Hematopoietic multipotent progenitor cell (in vitro differentiated cells): ENCODE data around the gene MYCN. TPM values are rescaled to one million over a fixed set of nuclear protein-coding genes. Genes with fewer than 3 reads are reported as not detected.
"Not testable (repeated sequence)": the region's sequence is repeated elsewhere in the genome, so short reads cannot be mapped to it uniquely, and the experiment has no call there.

ENCODE experiments used
- DNase-seq, 3 donors: peaks; one replicate each; pipeline ENCODE4 v3.0.0-alpha.2; 2011 to 2015; ENCODE audit warnings: low read depth in 2 of 3, low spot score in 2 of 3
- total RNA-seq: library from RNA; depleted of rRNA; stranded (reverse); fragments of >200 nt; gene quantifications from one replicate; pipeline ENCODE4 v1.2.3, GENCODE V29; 2012

MYCN gene
- total RNA-seq, 1 donor: 94.3 TPM

DNA sequence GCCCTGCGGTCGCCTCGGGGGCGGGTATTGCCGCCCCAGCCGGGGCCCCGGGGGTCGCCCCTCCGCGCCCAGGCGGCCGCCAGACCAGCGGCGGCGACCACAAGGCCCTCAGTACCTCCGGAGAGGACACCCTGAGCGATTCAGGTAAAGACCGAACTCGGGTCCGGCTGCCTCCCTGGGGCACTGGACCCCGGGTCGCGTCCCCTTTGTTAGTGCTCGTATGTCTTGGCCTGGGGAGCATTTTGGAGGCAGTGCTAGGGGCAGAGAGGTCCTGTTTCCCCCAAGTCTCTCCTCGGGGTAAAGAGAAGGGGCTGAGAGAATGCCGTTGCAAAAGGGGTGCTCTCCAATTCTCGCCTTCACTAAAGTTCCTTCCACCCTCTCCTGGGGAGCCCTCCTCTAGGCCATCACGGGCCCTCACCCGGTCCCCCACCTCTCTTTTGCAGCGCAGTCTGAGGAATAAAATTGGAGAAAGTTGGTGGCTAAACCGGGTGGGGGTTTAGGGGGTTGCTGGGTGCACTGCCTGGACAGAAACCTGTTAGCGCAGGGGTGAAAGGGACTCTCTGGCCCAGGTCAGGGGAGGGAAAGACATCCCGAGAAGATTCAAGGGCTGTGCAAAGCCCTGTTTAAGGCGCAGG is 2.5 kb downstream of the MYCN start:
- DNase-seq: no peak

DNA sequence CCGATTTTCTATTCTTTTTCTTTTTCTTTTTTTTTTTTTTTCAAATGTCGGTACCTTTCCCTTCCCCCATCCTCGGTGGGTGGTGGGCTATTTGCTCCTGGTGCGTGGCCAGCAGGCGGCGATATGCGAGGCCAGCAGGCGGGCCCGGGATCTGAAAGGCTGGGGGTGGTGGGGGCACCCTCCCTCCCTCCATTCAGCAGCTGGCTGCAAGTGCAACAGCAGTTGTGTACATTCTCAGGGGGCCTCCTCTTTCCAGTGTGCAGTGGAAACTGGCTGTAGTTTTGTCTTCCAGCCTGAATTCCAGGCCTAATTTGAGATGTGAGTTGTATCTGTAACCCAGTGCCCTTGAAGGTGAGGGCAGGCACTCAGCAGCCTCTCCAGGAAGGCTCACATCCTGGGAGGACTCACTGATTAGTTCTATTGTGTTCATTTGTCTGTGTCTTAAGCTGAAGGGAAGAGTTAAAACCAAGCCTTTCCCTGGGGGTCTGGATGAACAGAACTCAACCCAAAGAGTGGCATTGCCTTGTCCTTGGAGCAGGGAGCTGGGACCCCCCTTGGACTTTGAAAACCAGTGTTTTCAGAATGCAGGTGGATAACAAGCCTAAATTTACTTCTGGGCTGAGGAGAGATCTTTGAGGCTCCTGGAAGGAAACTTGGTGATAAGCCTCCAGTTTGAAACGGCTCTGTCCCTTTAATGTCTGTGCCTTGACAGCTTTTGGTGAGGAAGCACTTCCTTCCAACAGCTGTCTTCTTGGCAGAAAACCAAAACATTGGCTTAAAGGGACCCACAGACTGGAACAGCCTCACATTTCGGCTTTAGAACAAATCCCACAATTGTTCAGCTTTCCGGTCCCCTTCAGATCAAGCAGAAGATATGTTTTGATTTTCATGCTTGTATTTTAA is 3.3 kb downstream of the MYCN start:
- DNase-seq: peak in 2 of 3 donors; percentile 69 to 77

DNA sequence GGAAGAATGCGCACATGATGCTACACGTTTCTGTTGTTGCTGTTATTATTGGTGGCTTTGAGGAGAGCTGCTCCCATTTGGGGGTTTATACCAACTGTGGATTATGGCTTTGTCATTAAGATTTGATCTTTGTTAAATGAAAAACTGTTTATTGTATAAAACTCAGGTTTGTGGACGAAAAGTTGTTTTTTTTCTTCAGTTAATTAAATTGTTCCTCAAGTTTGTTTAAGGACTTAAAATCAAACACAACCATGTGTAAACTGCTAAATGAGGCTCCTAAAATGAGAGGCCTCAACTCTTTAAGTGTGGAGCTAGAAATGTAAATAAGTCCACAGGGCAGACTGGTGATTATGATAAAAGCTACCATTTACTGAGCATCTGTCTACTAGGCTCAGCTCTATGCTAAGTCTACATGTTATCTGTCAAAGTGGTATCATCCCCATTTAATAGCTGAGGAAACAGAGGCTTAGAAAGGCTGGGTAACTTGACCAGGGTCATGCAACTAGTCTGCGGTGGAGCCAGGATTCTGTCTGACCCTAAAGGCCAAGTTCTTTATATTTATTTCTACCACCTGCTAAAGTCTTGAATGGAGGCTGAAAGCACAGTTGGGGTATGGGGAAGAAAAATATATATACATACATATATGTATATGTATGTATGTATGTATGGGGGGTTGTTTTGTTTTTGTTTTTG is 4.1 kb downstream of the MYCN start:
- DNase-seq: no peak

DNA sequence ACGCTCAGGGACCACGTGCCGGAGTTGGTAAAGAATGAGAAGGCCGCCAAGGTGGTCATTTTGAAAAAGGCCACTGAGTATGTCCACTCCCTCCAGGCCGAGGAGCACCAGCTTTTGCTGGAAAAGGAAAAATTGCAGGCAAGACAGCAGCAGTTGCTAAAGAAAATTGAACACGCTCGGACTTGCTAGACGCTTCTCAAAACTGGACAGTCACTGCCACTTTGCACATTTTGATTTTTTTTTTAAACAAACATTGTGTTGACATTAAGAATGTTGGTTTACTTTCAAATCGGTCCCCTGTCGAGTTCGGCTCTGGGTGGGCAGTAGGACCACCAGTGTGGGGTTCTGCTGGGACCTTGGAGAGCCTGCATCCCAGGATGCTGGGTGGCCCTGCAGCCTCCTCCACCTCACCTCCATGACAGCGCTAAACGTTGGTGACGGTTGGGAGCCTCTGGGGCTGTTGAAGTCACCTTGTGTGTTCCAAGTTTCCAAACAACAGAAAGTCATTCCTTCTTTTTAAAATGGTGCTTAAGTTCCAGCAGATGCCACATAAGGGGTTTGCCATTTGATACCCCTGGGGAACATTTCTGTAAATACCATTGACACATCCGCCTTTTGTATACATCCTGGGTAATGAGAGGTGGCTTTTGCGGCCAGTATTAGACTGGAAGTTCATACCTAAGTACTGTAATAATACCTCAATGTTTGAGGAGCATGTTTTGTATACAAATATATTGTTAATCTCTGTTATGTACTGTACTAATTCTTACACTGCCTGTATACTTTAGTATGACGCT is 5.8 kb downstream of the MYCN start:
- DNase-seq: no peak

DNA sequence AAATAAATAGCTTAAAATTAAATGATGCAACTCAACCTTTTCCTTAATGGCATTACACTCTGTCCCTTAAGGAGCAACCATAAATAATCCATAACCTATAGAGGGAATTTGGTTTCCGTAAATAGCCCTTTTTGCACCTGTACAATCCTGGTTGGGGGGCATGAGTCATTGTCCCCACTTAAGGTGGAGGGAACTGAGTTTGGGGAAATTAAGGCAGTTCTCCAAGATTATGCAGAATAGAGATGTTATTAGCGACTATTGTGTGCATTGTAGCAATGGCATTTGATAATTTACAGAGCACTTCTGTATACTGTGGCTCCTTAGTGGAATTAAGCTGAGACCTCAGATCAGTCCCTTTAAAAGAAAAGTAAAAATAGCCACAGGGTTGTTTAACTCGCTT is 6.6 kb downstream of the MYCN start:
- no peak for DNase-seq

DNA sequence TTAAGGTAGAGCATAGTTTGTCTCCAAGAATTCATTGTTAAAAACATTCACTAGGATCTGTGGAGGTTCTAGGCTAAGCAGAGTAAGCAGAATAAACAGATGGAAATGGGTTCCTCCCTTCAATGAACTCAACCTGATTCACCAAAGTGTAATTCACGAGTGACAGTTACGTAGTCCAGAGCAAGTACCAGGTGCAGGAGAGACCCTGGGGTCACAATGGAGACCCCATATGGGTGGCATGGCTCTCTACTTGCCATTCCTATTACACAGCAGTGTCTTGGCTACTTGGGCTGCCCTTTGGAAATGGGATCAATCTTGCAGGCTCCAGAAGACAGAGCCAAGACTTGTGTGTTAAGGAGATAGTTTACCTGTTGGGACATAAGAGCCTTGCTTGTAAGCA is 7.1 kb downstream of the MYCN start:
- DNase-seq: no peak

DNA sequence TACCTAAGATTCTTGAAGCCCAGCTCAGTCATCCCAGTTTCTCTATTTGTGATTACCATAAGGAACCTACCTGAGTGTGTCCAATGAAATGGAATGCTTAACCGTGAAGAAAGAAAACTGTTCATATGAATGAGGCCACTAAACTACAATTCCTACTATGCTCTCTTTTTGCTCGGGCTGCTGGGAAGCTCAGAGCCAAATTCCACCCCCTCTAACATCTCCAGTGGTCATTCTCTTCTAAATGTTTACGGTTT is 8.3 kb downstream of the MYCN start:
- DNase-seq: no peak

DNA sequence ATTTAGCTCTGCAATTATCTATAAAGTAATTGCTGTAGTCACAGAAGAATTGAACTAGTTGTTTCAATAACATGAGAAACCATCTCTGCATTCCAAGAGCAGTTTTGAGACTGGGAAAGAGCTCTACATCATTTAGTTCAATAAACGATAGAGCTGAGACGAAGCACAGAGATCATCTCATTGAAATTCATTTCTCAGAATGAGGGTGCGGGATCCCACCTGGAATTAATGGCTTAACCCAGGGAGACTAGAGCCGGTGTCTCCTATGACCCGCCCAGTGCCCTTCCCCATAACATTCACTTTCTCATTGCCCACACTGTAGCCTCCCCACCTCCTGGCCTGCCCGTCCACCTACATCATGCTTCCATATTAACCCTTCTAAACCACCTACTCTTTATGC is 8.8 kb downstream of the MYCN start:
- no peak for DNase-seq

DNA sequence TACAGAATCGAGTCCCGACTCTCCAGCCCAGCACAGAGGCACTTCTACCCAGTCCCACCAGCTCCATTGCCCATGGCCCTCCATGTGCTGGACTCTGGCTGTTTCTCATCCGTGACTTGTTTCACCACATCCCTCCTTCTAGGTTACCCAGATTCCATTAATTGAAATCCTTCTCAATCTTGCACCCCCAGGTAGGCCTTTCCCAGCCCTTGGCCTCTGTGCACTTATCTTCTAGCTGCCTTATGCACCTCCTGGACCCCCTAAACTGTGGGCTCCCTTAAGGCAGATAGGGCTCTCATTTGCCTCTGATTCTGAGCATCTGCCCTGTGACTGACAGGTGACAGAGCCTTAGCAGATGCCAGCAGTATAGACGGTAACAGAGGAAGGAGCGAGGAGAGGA is 9.2 kb downstream of the MYCN start:
- no peak for DNase-seq

DNA sequence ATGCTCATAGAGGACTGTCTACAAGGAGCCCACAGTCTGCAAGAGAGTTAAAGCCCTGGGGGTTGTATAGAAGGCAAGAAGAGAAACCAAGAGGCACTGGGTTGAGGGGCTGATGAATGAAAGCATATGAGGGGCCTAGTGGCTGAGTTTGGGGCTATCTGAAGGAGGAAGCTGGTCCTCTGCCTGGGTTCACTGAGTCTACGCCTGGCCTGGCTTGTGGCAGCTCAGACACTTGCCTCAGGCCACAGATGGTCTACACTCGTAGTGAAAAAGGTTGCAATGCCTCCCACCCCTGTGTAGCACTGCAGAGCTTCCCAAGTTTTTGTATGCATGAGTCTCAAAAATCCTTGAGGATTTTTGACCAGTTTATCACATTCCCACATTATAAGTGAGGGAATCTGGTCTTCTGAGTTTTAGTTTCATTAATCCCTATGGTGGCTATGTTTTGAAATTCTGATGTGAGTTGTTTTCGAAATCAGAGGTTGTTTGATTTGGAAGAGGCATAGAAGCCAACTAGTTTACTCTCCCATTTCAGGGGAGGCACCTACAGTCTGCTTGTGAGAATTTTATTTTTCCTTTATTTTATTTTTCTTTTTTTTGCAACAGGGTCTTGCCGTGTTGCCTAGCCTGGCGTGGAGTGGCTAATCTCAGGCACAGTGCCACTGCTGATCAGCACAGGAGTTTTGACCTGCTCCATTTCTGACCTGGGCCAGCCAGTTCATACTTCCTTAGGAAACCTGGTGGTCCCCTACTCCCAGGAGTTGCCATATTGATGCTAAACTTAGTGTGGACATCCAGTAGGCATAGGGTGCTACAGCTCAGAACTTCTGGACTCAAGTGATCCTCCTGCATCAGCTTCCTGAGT is 10.0 kb downstream of the MYCN start:
- no peak for DNase-seq

DNA sequence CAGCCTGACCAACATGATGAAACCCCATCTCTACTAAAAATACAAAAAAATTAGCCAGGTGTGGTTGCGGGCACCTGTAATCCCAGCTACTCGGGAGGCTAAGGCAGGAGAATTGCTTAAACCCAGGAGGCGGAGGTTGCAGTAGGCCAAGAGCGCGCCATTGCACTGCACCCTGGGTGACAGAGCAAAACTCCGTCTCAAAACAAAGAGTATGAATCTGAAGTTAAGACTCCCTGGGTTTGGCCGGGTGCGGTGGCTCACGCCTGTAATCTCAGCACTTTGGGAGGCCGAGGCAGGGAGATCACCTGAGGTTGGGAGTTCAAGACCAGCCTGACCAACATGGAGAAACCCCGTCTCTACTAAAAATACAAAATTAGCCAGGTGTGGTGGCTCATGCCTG is 11.6 kb downstream of the MYCN start:
- not testable (repeated sequence) for DNase-seq

DNA sequence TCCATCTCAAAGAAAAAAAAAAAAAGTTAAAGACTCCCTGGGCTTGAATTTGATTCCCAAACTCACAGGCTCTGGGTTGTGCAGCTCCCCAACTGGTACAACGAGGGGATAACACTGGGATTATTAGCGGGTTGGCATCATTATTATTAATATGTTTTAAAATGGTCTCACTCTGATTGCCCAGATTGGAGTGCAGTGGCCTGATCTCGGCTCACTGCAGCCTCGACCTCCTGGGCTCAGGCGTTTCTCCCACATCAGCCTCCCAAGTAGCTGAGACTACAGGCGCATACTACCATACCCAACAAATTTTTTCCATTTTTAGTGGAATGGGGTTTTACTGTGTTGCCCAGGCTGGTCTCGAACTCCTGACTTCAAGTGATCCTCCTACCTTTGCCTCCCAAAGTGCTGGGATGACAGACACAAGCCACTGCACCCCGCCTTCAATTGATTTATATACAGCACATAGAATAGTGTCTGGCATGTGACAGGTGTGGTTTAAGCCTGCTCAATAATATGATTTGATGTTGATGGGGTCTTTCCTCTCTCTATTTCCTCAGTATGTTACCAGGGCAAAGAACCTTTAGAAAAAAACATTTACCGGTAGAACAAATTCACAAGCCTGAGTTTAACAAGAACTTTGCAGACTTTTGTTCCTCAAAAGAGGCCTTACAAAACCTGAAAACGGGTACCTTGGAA is 12.2 kb downstream of the MYCN start:
- no peak for DNase-seq

DNA sequence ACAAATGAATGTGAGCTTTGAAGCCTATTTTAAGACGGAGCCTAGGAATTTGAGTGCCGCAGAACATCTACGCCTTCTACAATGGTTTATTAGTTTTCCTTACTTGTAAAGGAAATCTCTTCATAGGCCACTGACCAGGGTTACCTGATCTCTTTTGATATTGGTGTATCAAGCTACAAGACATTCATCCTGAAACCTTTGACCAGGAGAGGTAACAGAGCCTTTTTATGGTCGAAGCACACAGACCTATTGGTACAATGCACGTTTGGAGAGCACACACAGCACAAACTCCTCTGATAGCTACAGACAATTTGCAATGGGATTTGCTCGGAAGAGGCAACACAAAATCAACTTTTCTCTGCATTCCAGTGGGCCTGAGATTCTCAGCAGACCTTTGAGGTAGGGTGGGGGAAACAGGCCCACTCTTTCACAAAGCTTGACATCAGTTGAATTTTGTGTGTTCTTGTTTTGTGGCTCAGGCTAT is 12.8 kb downstream of the MYCN start:
- DNase-seq: no peak

DNA sequence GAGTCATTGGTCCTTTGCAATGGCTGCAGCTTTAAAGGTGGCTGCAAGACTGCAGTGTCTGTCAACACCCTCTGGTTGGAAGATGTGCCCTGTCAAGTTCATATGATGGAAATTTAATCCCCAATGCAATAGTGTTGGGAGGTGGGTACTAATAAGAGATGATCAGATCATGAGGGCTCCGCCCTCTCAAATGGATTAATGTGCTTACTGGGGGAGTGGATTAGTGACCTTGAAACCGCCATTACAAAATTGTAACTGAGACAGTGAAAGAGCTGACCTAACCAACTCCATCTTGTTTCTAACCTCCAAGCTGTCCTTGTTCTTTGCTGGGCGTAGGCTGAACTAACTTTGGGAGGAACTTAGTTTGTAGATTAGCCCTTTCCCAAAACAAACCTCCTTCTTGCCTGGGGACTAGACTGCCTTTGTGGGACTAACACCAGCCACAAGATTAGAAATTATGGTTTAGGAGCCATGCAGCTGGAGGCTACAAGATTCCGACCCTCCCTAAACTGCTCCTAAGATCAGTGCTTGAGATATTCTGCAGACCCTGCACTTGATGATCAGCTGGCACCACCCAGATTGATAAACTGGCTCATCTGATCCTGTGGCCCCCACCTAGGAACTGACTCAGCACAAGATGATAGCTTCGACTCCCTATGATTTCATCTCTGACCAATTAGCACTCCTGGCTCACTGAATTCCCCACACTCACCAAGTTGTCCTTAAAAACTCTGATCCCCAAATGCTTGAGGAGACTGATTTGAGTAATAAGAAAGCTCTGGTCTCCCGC is 13.7 kb downstream of the MYCN start:
- DNase-seq: no peak

DNA sequence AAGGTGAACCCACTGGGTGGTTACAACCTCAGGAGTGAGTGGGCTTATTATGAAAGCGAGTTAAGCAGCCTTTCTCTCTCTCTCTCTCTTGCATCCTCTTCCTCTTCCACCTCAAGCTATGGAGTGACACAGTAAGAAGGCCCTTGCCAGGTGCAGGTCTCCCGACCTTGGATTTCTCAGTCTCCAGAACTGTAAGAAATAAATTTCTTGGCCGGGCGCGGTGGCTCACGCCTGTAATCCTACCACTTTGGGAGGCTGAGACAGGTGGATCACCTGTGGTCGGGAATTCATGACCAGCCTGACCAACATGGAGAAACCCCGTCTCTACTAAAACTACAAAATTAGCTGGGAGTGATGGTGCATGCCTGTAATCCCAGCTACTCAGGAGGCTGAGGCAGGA is 14.4 kb downstream of the MYCN start:
- no peak for DNase-seq

DNA sequence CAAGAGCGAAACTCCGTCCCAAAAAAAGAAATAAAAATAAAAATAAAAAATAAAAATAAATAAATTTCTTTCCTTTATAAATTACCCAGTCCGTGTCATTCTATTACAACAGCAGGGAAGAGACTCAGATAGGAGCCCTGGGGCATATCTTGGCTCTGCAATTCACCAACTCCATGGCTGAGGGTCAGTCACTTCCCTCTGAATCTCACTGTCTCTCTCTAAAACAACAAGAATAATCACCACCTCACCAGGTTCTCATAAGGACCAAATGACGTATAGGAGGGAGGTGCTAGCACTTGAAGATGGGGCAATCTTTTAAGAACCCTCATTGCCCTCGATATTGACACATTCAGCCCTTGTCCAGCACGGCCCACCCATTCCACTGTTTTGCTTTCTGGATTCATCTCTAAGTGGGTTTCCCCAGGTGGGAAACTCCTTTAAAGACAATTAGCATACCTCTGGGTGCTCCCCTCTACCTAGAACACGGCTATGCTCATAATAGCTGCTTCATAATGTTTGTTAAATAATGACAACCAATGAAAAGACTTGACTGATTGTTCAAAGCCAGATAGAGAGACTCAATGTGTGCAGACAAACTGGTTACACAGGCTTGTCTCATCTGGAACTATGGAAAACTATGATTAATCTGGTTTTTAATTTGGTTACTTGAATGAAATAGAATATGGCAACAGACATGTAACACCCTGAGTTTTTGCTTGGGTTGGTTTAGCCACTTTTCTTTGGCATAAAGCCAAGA is 15.1 kb downstream of the MYCN start:
- DNase-seq: no peak

DNA sequence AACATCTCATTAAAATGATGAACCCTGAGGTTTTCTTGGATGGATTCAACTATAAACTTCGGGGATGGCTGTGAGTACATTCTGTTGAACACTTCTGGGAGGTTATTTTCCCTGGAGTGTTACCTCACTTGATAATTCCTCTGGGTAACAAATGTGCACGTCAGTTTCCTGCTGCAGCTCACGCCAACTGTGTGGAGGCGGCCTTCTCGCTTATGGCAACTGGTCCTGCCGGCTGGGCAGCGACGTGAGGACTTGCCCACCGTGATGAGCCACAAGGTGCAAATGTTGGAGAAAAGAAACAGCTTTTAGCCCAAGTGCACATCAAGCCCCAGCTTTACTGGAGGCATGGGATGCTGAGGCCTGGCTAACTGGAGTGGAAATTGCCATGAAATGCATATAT is 15.9 kb downstream of the MYCN start:
- DNase-seq: no peak
